GM12801 (cell line): Measurements from ENCODE around the gene ADAM8.

Source experiments
- CTCF ChIP-seq: IDR thresholded peaks from one replicate; pipeline ENCODE4 v1.5.1; 2011; ENCODE audit warnings: control low read depth; ENCODE audit not compliant: insufficient read length; ENCODE audit errors: extremely low read depth

ADAM8 gene

GRCh38 chr10:133226251-133226808 lies 50.3 kb downstream of the ADAM8 start:
- TF ChIP-seq CTCF, result no peak

GRCh38 chr10:133225707-133226191 lies 50.9 kb downstream of the ADAM8 start:
- TF ChIP-seq CTCF, result no peak

- TF ChIP-seq CTCF, result no peak
These were observed 51.8 kb downstream of the ADAM8 start for GRCh38 chr10:133224756-133225372.

- TF ChIP-seq CTCF, result no peak
These were observed 52.6 kb downstream of the ADAM8 start for GRCh38 chr10:133224076-133224475.

- no peak for TF ChIP-seq CTCF
These were observed 55.3 kb downstream of the ADAM8 start for GRCh38 chr10:133221331-133221730.

GRCh38 chr10:133219782-133220181 lies 56.9 kb downstream of the ADAM8 start:
- no peak for TF ChIP-seq CTCF

GRCh38 chr10:133218891-133219290 lies 57.8 kb downstream of the ADAM8 start:
- no peak for TF ChIP-seq CTCF
